K562 (cell line): ENCODE results near the gene EID2. TPM values are rescaled to one million over a fixed set of nuclear protein-coding genes. Genes with fewer than 3 reads are reported as not detected.

Experiments used
- BRD4 ChIP-seq: fragments of 200-600 bp; sonication (generic); IDR thresholded peaks from 2 replicates; pipeline ENCODE4 v1.6.1; 2017; ENCODE audit warnings: inconsistent platforms
- FOXP1 ChIP-seq: sonication (generic); formaldehyde crosslinking; IDR thresholded peaks from 2 replicates; pipeline ENCODE4 v1.8.0; 2022; ENCODE audit warnings: mild to moderate bottlenecking, missing genetic modification reagents
- HDAC2 ChIP-seq: fragments of 450-650 bp; IDR thresholded peaks from 2 replicates; pipeline ENCODE4 v1.6.1; 2016; ENCODE audit warnings: mild to moderate bottlenecking
- IFI16 ChIP-seq: fragments of 250-450 bp; sonication (Bioruptor Pico); IDR thresholded peaks from 2 replicates; pipeline ENCODE4 v2.1.2; 2022; ENCODE audit warnings: mild to moderate bottlenecking, inconsistent platforms
- MTA1 ChIP-seq: fragments of 450-650 bp; IDR thresholded peaks from 2 replicates; pipeline ENCODE4 v1.6.1; 2017; ENCODE audit warnings: borderline replicate concordance
- NFE2 ChIP-seq: IDR thresholded peaks from 2 replicates; pipeline ENCODE4 v1.6.1; 2014; ENCODE audit warnings: antibody characterized with exemption, low read depth
- NR1H2 ChIP-seq: sonication (generic); formaldehyde crosslinking; IDR thresholded peaks from 2 replicates; pipeline ENCODE4 v1.4.0; 2020; ENCODE audit warnings: mild to moderate bottlenecking, missing genetic modification reagents
- PHF21A ChIP-seq: fragments of 450-650 bp; IDR thresholded peaks from 2 replicates; pipeline ENCODE4 v1.6.1; 2017; ENCODE audit warnings: low read depth, borderline replicate concordance
- SMAD2 ChIP-seq: fragments of 150-350 bp; IDR thresholded peaks from 2 replicates; pipeline ENCODE4 v1.6.1; 2014; ENCODE audit warnings: low read depth, mild to moderate bottlenecking, low read length
- ZNF134 ChIP-seq: fragments of 250-450 bp; sonication (Bioruptor Pico); conservative IDR thresholded peaks from 2 replicates; pipeline ENCODE4 v1.4.0; 2020
- ZNF184 ChIP-seq: sonication (generic); formaldehyde crosslinking; IDR thresholded peaks from 2 replicates; pipeline ENCODE4 v1.5.0; 2020; ENCODE audit warnings: missing genetic modification reagents
- ZNF3 ChIP-seq: fragments of 250-450 bp; sonication (Bioruptor Pico); IDR thresholded peaks from 2 replicates; pipeline ENCODE4 v1.5.0; 2021; ENCODE audit warnings: mild to moderate bottlenecking, moderate library complexity
- polyA plus RNA-seq, 8 experiments: library from polyadenylated mRNA; depleted of rRNA in 4 of 8; stranded (reverse) in 5 of 8; unstranded in 3 of 8; fragments of >200 nt; fragmentation: Nextera tagmentation in 2 of 8; fragmentation: Illumina TruSeq in 1 of 8; extraction: Ambion mirVana in 2 of 8; extraction: Trizol in 1 of 8; gene quantifications; 2 replicates each; pipeline versions ENCODE4 v1.2.1 to v1.2.3, GENCODE V29; 2011 to 2014; ENCODE audit warnings: inconsistent platforms in 1 of 8, missing spikeins in 1 of 8
- total RNA-seq, 7 experiments: library from RNA; depleted of rRNA in 6 of 7; stranded (reverse); fragments of >200 nt in 6 of 7; fragmentation: Illumina TruSeq in 2 of 7; extraction: Trizol in 2 of 7; gene quantifications; 2 replicates each; pipeline versions ENCODE4 v1.2.1 to v1.2.3, GENCODE V29; 2011 to 2021; ENCODE audit warnings: low replicate concordance in 1 of 7
- TF ChIP-seq, protein P1 (sequence below), 2 experiments: fragments of 450-650 bp; formaldehyde crosslinking in 1 of 2; IDR thresholded peaks; 2 replicates each; pipeline versions ENCODE4 v1.4.0 to v1.6.1; 2014 to 2020; ENCODE audit warnings: mild to moderate bottlenecking in 2 of 2, borderline replicate concordance in 1 of 2, low read depth in 1 of 2
- TF ChIP-seq, protein P2 (sequence below): sonication (generic); formaldehyde crosslinking; IDR thresholded peaks from 2 replicates; pipeline ENCODE4 v1.9.0; 2022; ENCODE audit warnings: mild to moderate bottlenecking, missing genetic modification reagents
- TF ChIP-seq, protein P3 (sequence below): sonication (generic); formaldehyde crosslinking; IDR thresholded peaks from 2 replicates; pipeline ENCODE4 v1.8.1; 2023; ENCODE audit warnings: mild to moderate bottlenecking, missing genetic modification reagents
- TF ChIP-seq, protein P4 (sequence below): fragments of 200-800 bp; sonication (Bioruptor generic); IDR thresholded peaks from 2 replicates; pipeline ENCODE4 v1.6.1; 2017; ENCODE audit warnings: missing genetic modification characterization, missing compliant biosample characterization

The EID2 gene
- total and polyA plus RNA-seq, 9 of the 15 experiments (the other 6 are each of a cell fraction or from before 2014, with no cell fraction given): 2.5 to 18.5 (median 11.3) TPM

DNA sequence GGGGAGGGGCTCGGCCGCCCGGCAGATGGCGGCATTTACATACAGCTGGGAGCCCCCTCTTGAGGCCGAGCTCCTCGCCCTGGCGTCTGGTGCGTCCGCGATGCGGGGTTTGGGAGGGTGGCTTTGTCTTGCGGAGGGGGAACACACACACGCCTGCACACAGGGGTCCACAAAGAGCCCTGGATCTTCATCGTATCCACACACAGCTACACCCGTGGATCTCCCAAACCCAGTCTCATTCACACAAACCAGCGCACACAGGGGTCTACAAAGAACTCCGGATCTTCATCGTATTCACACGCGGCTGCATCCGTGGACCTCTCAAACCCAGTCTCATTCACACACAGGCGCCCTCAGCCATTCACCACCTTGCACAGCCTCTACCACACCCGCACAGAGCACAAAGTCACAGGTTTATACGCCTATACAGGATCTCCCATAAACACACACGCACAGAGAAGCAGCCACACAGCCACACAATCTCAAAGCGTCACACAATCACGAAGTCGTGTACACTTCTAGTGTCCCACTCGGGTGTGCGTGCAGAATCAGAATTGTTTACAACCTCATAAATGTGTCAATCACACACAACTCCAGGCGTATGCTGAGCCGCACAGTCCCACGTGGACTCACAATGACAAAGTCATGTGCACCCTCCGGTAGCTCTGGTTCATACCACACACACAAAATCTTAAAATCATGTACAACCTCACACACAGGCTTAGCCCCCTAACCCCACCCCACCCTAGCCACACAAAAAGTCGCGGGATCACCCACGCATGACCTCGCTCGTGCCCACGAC is 41.8 kb downstream of the EID2 start (continued):
- TF ChIP-seq, protein P1, sequence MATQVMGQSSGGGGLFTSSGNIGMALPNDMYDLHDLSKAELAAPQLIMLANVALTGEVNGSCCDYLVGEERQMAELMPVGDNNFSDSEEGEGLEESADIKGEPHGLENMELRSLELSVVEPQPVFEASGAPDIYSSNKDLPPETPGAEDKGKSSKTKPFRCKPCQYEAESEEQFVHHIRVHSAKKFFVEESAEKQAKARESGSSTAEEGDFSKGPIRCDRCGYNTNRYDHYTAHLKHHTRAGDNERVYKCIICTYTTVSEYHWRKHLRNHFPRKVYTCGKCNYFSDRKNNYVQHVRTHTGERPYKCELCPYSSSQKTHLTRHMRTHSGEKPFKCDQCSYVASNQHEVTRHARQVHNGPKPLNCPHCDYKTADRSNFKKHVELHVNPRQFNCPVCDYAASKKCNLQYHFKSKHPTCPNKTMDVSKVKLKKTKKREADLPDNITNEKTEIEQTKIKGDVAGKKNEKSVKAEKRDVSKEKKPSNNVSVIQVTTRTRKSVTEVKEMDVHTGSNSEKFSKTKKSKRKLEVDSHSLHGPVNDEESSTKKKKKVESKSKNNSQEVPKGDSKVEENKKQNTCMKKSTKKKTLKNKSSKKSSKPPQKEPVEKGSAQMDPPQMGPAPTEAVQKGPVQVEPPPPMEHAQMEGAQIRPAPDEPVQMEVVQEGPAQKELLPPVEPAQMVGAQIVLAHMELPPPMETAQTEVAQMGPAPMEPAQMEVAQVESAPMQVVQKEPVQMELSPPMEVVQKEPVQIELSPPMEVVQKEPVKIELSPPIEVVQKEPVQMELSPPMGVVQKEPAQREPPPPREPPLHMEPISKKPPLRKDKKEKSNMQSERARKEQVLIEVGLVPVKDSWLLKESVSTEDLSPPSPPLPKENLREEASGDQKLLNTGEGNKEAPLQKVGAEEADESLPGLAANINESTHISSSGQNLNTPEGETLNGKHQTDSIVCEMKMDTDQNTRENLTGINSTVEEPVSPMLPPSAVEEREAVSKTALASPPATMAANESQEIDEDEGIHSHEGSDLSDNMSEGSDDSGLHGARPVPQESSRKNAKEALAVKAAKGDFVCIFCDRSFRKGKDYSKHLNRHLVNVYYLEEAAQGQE (IDR thresholded peaks at IDR 0.05; ENCODE audit: borderline replicate concordance): peak; percentile 79
- TF ChIP-seq, protein P1 (CRISPR knock-in tag; IDR thresholded peaks at IDR 0.05; ENCODE audit: low read depth): no peak
- no peak for TF ChIP-seq BRD4
- TF ChIP-seq, protein P2, sequence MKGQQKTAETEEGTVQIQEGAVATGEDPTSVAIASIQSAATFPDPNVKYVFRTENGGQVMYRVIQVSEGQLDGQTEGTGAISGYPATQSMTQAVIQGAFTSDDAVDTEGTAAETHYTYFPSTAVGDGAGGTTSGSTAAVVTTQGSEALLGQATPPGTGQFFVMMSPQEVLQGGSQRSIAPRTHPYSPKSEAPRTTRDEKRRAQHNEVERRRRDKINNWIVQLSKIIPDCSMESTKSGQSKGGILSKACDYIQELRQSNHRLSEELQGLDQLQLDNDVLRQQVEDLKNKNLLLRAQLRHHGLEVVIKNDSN (CRISPR knock-in tag): peak; percentile 61
- no peak; the same call in 1 of the 2 replicates for TF ChIP-seq HDAC2
- TF ChIP-seq NFE2: no peak
- no peak for TF ChIP-seq IFI16 (CRISPR knock-in tag)
- TF ChIP-seq ZNF134 (CRISPR knock-in tag): no peak
- no peak for TF ChIP-seq SMAD2
- TF ChIP-seq, protein P3, sequence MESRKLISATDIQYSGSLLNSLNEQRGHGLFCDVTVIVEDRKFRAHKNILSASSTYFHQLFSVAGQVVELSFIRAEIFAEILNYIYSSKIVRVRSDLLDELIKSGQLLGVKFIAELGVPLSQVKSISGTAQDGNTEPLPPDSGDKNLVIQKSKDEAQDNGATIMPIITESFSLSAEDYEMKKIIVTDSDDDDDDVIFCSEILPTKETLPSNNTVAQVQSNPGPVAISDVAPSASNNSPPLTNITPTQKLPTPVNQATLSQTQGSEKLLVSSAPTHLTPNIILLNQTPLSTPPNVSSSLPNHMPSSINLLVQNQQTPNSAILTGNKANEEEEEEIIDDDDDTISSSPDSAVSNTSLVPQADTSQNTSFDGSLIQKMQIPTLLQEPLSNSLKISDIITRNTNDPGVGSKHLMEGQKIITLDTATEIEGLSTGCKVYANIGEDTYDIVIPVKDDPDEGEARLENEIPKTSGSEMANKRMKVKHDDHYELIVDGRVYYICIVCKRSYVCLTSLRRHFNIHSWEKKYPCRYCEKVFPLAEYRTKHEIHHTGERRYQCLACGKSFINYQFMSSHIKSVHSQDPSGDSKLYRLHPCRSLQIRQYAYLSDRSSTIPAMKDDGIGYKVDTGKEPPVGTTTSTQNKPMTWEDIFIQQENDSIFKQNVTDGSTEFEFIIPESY: no peak
- TF ChIP-seq MTA1: no peak
- no peak for TF ChIP-seq ZNF184 (CRISPR knock-in tag)
- no peak for TF ChIP-seq FOXP1 (CRISPR knock-in tag)
- TF ChIP-seq ZNF3 (CRISPR knock-in tag): no peak
- no peak for TF ChIP-seq PHF21A
- TF ChIP-seq NR1H2 (CRISPR knock-in tag): no peak
- TF ChIP-seq, protein P4, sequence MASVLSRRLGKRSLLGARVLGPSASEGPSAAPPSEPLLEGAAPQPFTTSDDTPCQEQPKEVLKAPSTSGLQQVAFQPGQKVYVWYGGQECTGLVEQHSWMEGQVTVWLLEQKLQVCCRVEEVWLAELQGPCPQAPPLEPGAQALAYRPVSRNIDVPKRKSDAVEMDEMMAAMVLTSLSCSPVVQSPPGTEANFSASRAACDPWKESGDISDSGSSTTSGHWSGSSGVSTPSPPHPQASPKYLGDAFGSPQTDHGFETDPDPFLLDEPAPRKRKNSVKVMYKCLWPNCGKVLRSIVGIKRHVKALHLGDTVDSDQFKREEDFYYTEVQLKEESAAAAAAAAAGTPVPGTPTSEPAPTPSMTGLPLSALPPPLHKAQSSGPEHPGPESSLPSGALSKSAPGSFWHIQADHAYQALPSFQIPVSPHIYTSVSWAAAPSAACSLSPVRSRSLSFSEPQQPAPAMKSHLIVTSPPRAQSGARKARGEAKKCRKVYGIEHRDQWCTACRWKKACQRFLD (CRISPR knock-in tag): 0 out of 2 replicates have a peak, but pooled peaks have one; percentile 39
